CD4-positive, alpha-beta T cell (primary cell): Measurements from ENCODE around the gene C7orf33. TPM values are rescaled to one million over a fixed set of nuclear protein-coding genes. Genes with fewer than 3 reads are reported as not detected.

Experiments used
- ATAC-seq: fragments of 200-7000 bp; cut with Tn5 transposase; one replicate; pipeline ENCODE4 v1.10.0; 2022; ENCODE audit warnings: mild to moderate bottlenecking; ENCODE audit not compliant: poor library complexity
- CTCF ChIA-PET: fragments of 350-600 bp; sonication (Branson Sonifier 250); formaldehyde crosslinking; loops from one replicate; lab custom pipeline; 2021; ENCODE audit warnings: antibody characterized with exemption, inconsistent platforms; lab: Charles Lee
- POLR2A ChIA-PET: fragments of 350-600 bp; sonication (Branson Sonifier 250); formaldehyde crosslinking; loops from one replicate; lab custom pipeline; 2021; ENCODE audit warnings: antibody characterized with exemption, inconsistent platforms; lab: Charles Lee
- DNase-seq, 14 experiments: peaks; one replicate each; pipeline ENCODE4 v3.0.0-alpha.2; 2013 to 2020; ENCODE audit warnings: mixed read lengths in 2 of 14
- H3K27ac ChIP-seq, 2 donors: one replicate each; pipeline versions ENCODE4 v1.5.1 to v1.7.0; 2013; ENCODE audit warnings: low read length in 2 of 2, low read depth in 1 of 2, mild to moderate bottlenecking in 1 of 2
- H3K27me3 ChIP-seq, 2 experiments: 1 replicate in 1 of 2; 2 replicates in 1 of 2; pipeline versions ENCODE4 v1.6.1 to v1.7.0; 2013; ENCODE audit warnings: low read length in 2 of 2, control low read depth in 1 of 2, mild to moderate bottlenecking in 1 of 2, moderate library complexity in 1 of 2; ENCODE audit not compliant: insufficient read depth in 2 of 2, control insufficient read depth in 1 of 2
- H3K36me3 ChIP-seq: one replicate; pipeline ENCODE4 v1.6.1; 2013; ENCODE audit warnings: low read length, control low read depth; ENCODE audit not compliant: insufficient read depth
- H3K4me1 ChIP-seq: one replicate; pipeline ENCODE4 v1.6.1; 2013; ENCODE audit warnings: low read length, control low read depth; ENCODE audit not compliant: insufficient read depth
- H3K4me3 ChIP-seq: one replicate; pipeline ENCODE4 v1.5.1; 2013; ENCODE audit warnings: mild to moderate bottlenecking, low read length, moderate library complexity
- H3K9me3 ChIP-seq, 2 experiments: 1 replicate in 1 of 2; 2 replicates in 1 of 2; pipeline versions ENCODE4 v1.6.1 to v1.7.0; 2013; ENCODE audit warnings: low read length in 2 of 2, mild to moderate bottlenecking in 2 of 2, control low read depth in 1 of 2, moderate library complexity in 1 of 2; ENCODE audit not compliant: control insufficient read depth in 1 of 2, insufficient read depth in 1 of 2
- H3K27ac Mint-ChIP-seq: one replicate; pipeline ENCODE4 v1.8.0; 2020; ENCODE audit warnings: mixed read lengths
- H3K27me3 Mint-ChIP-seq: one replicate; pipeline ENCODE4 v1.8.0; 2021; ENCODE audit warnings: mixed read lengths
- H3K36me3 Mint-ChIP-seq: one replicate; pipeline ENCODE4 v1.8.0; 2021; ENCODE audit warnings: low read depth, mixed read lengths
- H3K4me1 Mint-ChIP-seq: one replicate; pipeline ENCODE4 v1.8.0; 2021; ENCODE audit warnings: low read depth, mixed read lengths
- H3K4me3 Mint-ChIP-seq: one replicate; pipeline ENCODE4 v1.8.0; 2020; ENCODE audit warnings: mild to moderate bottlenecking, mixed read lengths
- H3K9me3 Mint-ChIP-seq: one replicate; pipeline ENCODE4 v1.8.0; 2020; ENCODE audit warnings: mixed read lengths
- CTCF ChIP-seq: fragments of 200-600 bp; IDR thresholded peaks from one replicate; pipeline ENCODE4 v1.8.0; 2022; ENCODE audit warnings: antibody characterized with exemption, mild to moderate bottlenecking
- intact Hi-C, 2 experiments: fragments of 100-400 bp; cut with DNase I in 1 of 2; cut with micrococcal nuclease in 1 of 2; formaldehyde crosslinking; loops; one replicate each; pipeline versions ENCODE4 v1.15.1 to v1.9.0; 2023 to 2025; cut with DNase I, micrococcal nuclease
- polyA plus RNA-seq, 2 donors: library from polyadenylated mRNA; unstranded; fragments of 120-200 nt; gene quantifications; one replicate each; pipeline ENCODE4 v1.2.1, GENCODE V29; 2013
- total RNA-seq, 174 experiments: library from RNA in 2 of 174; stranded (reverse) in 2 of 174; gene quantifications; one replicate each; pipeline ENCODE4 v1.2.3 and lab custom pipeline; 2021 to 2026

C7orf33 gene
- total RNA-seq (not detected), total RNA-seq (lab: John Stamatoyannopoulos, UW) (0 to 0.08 (median 0) reads per million in 172 experiments)
- not detected for polyA plus RNA-seq (2013, experiment 1 of 2)
- polyA plus RNA-seq (2013, experiment 2 of 2), result not detected

- Histone ChIP-seq H3K4me1 (no peaks in the 10 kb centered on the region), H3K27me3 (no peaks in the 10 kb centered on the region), H3K27ac (no peak within 1 kb of the TSS), H3K36me3 (no peaks in the 10 kb centered on the region), H3K4me3 (no peak within 1 kb of the TSS), H3K9me3 (no peaks in the 10 kb centered on the region)
- no peaks in the 10 kb centered on the region for H3K36me3 Mint-ChIP-seq
- ChIA-PET CTCF (no interaction called here), POLR2A (no interaction called here)
- H3K9me3 Mint-ChIP-seq, result no peaks in the 10 kb centered on the region
- DNase-seq (no peak), ATAC-seq (no peak)
- intact Hi-C loops, result no loop called here
- H3K27me3 Mint-ChIP-seq, result no peaks in the 10 kb centered on the region
- H3K4me3 Mint-ChIP-seq, result no peak within 1 kb of the TSS
- no peaks in the 10 kb centered on the region for H3K4me1 Mint-ChIP-seq
- H3K27ac Mint-ChIP-seq, result no peak within 1 kb of the TSS
- TF ChIP-seq CTCF, result no peak
Observed at GRCh38 chr7:148590471-148590870, at the start of gene C7orf33. TSS of gene C7orf33 (plus strand) at chr7:148590766. CDS start at chr7:148590926, 160 bp downstream.

GRCh38 chr7:148541891-148542504, 48.6 kb upstream of the C7orf33 start:
- Mint-ChIP-seq H3K4me3 (no peak overlapping the region), H3K36me3 (no peaks in the 10 kb centered on the region), H3K9me3 (no peaks in the 10 kb centered on the region), H3K27me3 (no peaks in the 10 kb centered on the region), H3K27ac (no peak overlapping the region), H3K4me1 (no peaks in the 10 kb centered on the region)
- H3K27me3 ChIP-seq, result no peaks in the 10 kb centered on the region
- no peak overlapping the region for H3K27ac ChIP-seq
- intact Hi-C loops, result no loop called here
- TF ChIP-seq CTCF, result no peak
- ChIA-PET CTCF (no interaction called here), POLR2A (interaction anchor here (0.6 kb wide), 1 partner anchor 251 kb away, joined by 3 read pairs; no protein-coding TSS in a partner anchor)
- H3K9me3 ChIP-seq, result peaks cover 0 to 7% of the 10 kb centered on the region in 2 experiments
- H3K4me1 ChIP-seq, result no peaks in the 10 kb centered on the region
- ATAC-seq (no peak), DNase-seq (no peak)
- H3K36me3 ChIP-seq, result no peaks in the 10 kb centered on the region
- no peak overlapping the region for H3K4me3 ChIP-seq

GRCh38 chr7:148543302-148543701, 47.3 kb upstream of the C7orf33 start:
- H3K27me3 ChIP-seq, result no peaks in the 10 kb centered on the region
- no peak overlapping the region for H3K4me3 Mint-ChIP-seq
- H3K27ac ChIP-seq, result no peak overlapping the region
- intact Hi-C loops, result no loop called here
- CTCF ChIA-PET, result no interaction called here
- peaks cover 2% of the 10 kb centered on the region for H3K9me3 Mint-ChIP-seq
- TF ChIP-seq CTCF, result no peak
- H3K4me1 Mint-ChIP-seq, result no peaks in the 10 kb centered on the region
- POLR2A ChIA-PET, result no interaction called here
- ATAC-seq (no peak), DNase-seq (no peak)
- no peak overlapping the region for H3K27ac Mint-ChIP-seq
- no peaks in the 10 kb centered on the region for H3K4me1 ChIP-seq
- H3K9me3 ChIP-seq, result peaks cover 0 to 3% of the 10 kb centered on the region in 2 experiments
- no peaks in the 10 kb centered on the region for H3K36me3 ChIP-seq
- no peak overlapping the region for H3K4me3 ChIP-seq
- no peaks in the 10 kb centered on the region for H3K36me3 Mint-ChIP-seq
- no peaks in the 10 kb centered on the region for H3K27me3 Mint-ChIP-seq
